Stimulated activated CD8-positive, alpha-beta memory T cell treated with anti-CD3 and anti-CD28 coated beads, Interleukin-7, amount 100 ng/mL, for 1 hour (primary cell): ENCODE measurements around the gene DDX17.
A peak's percentile ranks its signal among the peaks of the same experiment; 100 is the strongest.
"Not testable (repeated sequence)": the region's sequence is repeated elsewhere in the genome, so short reads cannot be mapped to it uniquely, and the experiment has no call there.

Experiments
- DNase-seq, 2 donors: peaks; one replicate each; pipeline ENCODE4 v3.0.0-alpha.2; 2020; ENCODE audit warnings: low read depth in 2 of 2

Gene DDX17

GRCh38 chr22:38491707-38492348 lies 14.3 kb downstream of the DDX17 start:
- no peak for DNase-seq

DNA sequence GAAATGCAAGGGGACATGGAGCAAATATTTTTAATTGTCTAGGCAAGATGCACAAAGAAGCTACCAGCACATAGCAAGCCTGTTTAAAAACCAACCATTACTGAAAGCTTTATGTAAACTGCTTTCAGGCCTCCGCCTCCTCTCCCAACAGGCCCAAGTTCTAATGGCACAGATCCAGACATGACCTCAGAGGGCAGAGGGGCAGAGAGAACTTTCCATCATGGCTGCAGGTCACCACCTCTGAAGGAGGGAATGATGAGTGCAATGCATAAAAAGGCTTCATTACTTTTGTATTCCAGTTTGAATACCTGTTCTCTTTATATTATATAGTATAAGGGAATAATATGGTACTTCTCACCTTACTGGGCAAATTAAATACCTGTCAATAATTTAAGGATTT lies 15.2 kb downstream of the DDX17 start:
- DNase-seq = no peak

GRCh38 chr22:38490475-38490874 lies 15.6 kb downstream of the DDX17 start:
- DNase-seq = no peak

DNA sequence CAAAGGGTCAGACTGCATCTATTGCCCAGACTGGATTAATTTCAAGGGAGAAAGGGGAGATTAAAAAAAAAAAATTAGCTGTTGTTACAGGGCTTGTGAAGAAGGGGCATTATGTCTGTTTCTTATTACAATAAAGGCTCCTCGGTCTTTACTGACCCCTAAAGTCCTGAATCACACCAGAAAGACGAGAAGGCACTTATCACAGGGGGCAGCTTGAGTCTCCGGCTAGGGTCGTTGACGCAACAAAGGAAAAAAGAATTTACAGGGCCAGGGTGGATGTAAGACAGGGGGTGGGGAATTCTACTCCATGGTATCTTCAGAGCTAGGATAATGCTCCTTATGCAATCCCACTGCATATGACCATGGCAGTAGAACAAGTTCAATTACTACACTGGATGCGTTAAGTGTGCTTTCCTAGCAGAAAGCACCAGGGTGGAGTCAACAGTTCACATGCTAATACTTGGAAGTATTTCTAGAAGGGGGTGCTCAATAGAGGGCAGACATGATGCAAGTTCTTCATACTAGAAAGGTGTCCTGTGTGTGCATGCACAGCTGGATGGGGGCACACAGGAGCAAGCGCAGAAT lies 16.5 kb downstream of the DDX17 start:
- DNase-seq = no peak

DNA sequence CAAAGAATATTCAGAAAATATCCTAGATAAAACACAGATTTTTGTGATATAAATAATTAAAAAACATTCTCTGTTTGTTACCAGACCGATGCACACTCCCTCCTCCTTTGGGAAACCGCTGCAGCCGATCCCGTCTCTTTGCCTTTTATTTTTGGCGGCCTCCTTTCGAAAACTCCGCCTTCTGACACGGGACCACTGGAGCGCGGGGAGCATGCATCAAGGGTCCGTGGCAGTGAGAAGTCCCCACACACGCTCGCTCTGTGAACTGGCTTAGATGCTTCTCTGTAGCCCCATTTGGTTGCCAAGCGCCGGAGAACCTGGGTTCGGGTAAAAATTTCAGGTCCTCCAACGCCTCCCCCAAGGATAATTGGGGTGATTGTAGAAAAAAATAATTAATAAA lies 17.0 kb downstream of the DDX17 start:
- DNase-seq = no peak

- DNase-seq = no peak
Observed at GRCh38 chr22:38487946-38488345, 18.2 kb downstream of the DDX17 start.

DNA sequence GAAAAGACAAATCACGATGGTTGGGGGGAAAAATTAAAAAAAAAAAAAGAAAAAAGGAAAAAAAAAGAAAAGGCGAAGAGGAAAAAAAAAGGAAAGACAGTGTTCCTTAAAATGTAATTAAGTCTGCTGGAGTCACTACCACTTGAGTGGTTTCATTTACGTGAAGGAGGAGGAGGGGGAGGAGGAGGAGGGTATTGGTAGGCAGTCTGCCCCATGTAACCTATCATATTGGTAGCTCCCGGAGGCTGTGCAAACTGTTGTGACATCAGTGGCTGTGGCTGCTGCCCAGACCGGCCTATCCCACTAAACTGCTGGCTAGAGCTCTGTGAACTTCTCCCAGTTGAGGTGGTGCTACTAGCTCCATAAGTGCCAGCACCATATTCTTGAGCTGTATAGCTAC lies 20.3 kb downstream of the DDX17 start:
- no peak for DNase-seq

GRCh38 chr22:38484244-38484643 lies 21.9 kb downstream of the DDX17 start:
- DNase-seq = no peak

- no peak for DNase-seq
Observed at GRCh38 chr22:38482662-38483308, 23.3 kb downstream of the DDX17 start.

DNA sequence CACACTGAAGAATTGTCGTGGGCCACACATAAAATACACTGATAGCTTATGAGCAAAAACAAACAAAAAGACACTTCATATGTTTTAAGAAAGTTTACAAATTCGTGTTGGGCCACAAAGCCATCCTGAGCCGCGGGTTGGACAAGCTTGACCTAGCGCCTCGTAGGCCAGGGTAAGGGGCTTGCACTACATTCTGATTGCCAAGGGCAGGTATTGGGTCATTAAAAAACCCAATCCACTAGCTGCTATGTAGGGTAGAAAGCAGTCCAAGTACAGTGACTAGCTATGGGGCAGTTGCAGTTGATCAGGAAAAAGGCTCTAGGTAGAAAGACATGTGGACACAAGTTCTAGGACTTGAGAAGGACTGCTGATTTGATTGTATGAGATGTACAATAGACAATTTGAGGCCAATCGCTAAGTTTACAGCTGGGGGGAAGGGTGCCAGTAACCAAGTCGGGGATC lies 24.2 kb downstream of the DDX17 start:
- DNase-seq = no peak

DNA sequence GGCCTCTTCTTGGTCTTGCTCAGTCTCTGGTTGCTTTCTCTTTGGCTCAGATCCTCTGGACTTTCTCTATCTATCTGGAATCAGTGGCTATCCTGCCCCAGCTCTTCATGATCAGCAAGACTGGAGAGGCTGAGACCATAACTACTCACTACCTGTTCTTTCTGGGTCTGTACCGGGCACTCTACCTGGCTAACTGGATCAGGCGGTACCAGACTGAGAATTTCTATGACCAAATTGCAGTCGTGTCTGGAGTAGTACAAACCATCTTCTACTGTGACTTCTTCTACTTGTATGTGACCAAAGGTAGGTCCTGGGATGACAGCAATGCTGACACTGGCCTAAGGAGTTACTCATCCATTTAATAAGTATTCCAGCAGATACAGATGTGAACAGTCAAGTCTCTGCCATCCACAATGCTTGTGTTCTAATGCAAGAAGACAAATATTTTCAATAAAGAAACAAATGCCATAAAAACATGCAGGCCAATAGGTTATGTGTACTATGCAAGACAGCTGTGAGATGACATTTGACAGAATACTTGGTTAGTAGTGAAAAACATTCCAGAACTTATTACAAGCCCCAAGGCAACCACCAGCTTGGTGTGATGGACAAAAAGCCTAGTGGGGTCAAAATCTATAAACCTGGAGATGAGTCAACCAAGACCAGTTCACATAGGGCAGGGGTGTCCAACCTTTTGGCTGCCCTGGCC lies 24.8 kb downstream of the DDX17 start:
- no peak for DNase-seq

GRCh38 chr22:38479096-38479837 lies 26.8 kb downstream of the DDX17 start:
- no peak for DNase-seq

DNA sequence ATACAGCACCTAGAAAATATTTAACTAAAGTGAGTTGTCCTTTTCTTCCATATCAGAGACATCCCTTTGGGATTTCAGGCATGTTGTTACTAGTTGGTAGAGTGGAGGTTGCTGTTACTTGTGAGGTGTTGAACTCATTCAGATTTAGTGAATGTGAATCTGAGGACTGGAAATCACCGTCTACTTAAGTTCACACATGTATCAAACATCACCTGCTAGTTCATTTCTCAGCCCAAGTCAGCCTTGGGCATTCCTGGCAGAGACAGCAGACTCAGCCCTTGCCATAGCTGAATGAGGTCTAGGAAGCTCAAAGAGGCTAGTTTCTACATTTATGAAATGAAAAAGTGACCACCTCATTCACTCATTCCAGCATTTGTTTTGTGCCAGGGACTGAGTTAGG lies 28.5 kb downstream of the DDX17 start:
- DNase-seq = no peak

GRCh38 chr22:38474003-38474607 lies 32.0 kb downstream of the DDX17 start:
- DNase-seq = no peak

DNA sequence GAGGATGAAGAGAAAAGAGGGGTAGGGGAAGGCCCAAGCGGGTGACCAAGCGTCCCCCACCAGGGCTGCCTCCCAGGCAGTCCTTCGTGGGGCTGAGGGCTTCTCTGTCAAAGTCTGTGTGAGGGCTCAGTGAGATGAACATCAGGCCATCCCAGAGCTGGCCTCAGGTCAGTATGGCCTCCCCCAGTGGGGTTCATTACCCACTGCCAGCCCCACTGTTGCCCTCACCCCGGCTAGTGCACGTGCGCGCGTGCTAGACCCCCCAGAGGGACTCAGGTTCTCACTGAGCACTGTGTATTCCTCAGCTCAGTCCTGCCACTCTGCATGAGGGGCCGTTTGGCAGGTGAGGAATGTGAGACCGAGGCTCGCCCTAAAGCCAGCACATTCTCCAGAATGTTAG lies 34.9 kb downstream of the DDX17 start:
- DNase-seq = no peak

DNA sequence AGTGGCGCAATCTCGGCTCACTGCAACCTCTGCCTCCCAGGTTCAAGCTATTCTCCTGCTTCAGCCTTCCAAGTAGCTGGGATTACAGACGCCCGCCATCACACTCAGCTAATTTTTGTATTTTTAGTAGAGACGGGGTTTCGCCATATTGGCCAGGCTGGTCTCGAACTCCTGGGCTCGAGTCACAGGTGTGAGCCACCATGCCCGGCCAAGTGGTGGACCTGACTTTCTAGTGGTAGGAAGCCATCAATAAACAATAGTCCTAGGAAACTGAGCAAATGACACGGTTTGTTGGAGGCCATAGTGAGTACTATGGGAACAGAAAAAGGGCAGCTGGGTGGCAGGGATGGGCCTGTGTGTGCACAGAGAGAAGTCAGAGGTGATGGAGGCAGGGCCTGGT lies 35.9 kb downstream of the DDX17 start:
- DNase-seq = not testable (repeated sequence)

DNA sequence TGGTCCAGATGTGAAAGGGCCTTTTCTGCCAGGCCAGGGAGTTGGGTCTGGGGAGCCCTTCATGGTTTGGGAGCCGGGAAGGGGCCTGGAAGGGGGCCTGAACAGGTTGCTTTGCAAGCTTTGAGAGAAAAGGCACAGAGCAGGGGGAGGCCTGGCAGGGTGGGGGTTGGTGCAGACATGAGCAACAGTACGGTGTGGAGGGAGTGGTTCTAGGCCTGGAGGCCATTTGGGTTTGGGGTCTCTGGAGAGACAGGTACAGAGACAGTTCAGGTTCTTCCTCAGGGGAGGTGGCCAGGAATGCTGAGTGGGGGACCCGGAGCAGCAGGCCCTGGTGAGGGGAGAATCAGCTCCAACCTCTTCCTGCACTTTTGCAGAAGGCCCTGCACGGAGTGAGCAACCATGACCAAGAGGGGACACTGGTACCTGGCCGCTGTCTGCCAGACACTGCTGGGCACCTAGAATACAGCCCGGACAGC lies 36.8 kb downstream of the DDX17 start:
- no peak for DNase-seq

GRCh38 chr22:38468443-38469305 lies 37.4 kb downstream of the DDX17 start:
- DNase-seq = no peak

- peak in 1 of 2 donors; percentile 13 for DNase-seq
Observed at GRCh38 chr22:38467904-38468442, 38.1 kb downstream of the DDX17 start, which contains the start of gene KDELR3. Gene KDELR3 (plus strand): TSS chr22:38468096. CDS start chr22:38468234, 138 bp downstream.

DNA sequence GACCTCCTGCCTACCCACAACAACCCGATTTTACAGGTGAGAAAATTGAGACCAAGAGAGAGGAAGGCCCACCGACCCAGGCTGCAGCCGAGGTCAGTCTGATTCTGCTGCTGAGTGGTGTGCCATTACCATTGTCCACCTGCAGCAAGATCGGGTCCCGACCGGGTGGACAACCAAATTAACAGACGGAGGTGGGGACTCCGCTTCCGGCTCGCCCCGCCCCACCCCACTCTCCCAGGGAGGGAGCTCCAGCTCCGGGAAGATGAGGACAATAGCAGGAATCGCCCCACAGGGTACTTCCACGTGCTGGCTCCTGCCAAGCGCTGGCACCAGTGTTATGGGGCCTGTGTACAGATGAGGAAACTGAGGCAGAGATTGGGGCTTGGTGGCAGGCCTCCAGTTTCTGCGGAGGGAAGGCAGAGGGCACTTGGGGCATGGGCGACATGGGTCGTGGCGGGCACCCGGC lies 38.6 kb downstream of the DDX17 start:
- no peak for DNase-seq
